Adrenal gland (tissue), 12 donors: Measurements from ENCODE around the gene CBFA2T3. TPM values are rescaled to one million over a fixed set of nuclear protein-coding genes. Genes with fewer than 3 reads are reported as not detected.

Source experiments
- DNase-seq, 7 donors: peaks; one replicate each; pipeline ENCODE4 v3.0.0-alpha.2; 2019 to 2020
- H3K27ac ChIP-seq, 5 donors: fragments of 200-600 bp; sonication (generic) in 4 of 5; 1 replicate in 3 of 5; 2 replicates in 2 of 5; pipeline versions ENCODE4 v1.5.1 to v1.8.0; 2016 to 2020; ENCODE audit warnings: mild to moderate bottlenecking in 1 of 5
- H3K27me3 ChIP-seq: fragments of 200-600 bp; 2 replicates; pipeline ENCODE4 v1.8.0; 2021
- H3K36me3 ChIP-seq, 2 donors: fragments of 200-600 bp; replicated peaks in 1 of 2; 1 replicate in 1 of 2; 2 replicates in 1 of 2; pipeline versions ENCODE4 v1.5.1 to v1.8.0; 2018 to 2022
- H3K4me1 ChIP-seq, 2 donors: fragments of 200-600 bp; replicated peaks in 1 of 2; 1 replicate in 1 of 2; 2 replicates in 1 of 2; pipeline versions ENCODE4 v1.5.1 to v1.8.0; 2018 to 2021
- H3K4me3 ChIP-seq, 4 donors: fragments of 200-600 bp; sonication (generic) in 3 of 4; one replicate each; pipeline ENCODE4 v1.5.1; 2016 to 2018
- H3K9me3 ChIP-seq, 3 donors: fragments of 200-600 bp; sonication (generic) in 1 of 3; replicated peaks in 1 of 3; 1 replicate in 2 of 3; 2 replicates in 1 of 3; pipeline versions ENCODE4 v1.5.1 to v1.8.0; 2016 to 2021
- CTCF ChIP-seq, 6 experiments: fragments of 450-650 bp in 4 of 6; fragments of 200-600 bp in 2 of 6; sonication (generic) in 1 of 6; IDR thresholded peaks; 1 replicate in 5 of 6; 2 replicates in 1 of 6; pipeline versions ENCODE4 v1.5.1 to v1.8.0; 2016 to 2021; ENCODE audit warnings: antibody characterized with exemption in 6 of 6, mild to moderate bottlenecking in 2 of 6, moderate library complexity in 1 of 6
- POLR2A ChIP-seq, 2 donors: fragments of 450-650 bp; IDR thresholded peaks; one replicate each; pipeline ENCODE4 v1.6.1; 2017; ENCODE audit warnings: antibody characterized with exemption in 2 of 2, mild to moderate bottlenecking in 2 of 2, moderate library complexity in 1 of 2
- WGBS, 4 donors: extraction: QIAGEN DNeasy Blood & Tissue Kit in 2 of 4; methylation state at CpG; one replicate each; pipeline versions ENCODE4 v1.1.5 to v1.1.7; 2013 to 2017; 5-methylcytosine and 5-hydroxymethylcytosine counted together
- intact Hi-C, 2 donors: fragments of 100-400 bp; cut with DNase I; formaldehyde crosslinking; loops; one replicate each; pipeline versions ENCODE4 v1.14.1 to v1.15.0; 2022 to 2023
- polyA plus RNA-seq, 3 donors: library from polyadenylated mRNA; stranded (reverse); fragments of 200-250 nt in 2 of 3; fragments of 350-450 nt in 1 of 3; fragmentation: Illumina TruSeq in 1 of 3; extraction: RNeasy Lipid Tissue Mini Kit (QIAGEN cat#74804) in 1 of 3; gene quantifications; one replicate each; pipeline ENCODE4 v1.2.3, GENCODE V29; 2013 to 2014
- total RNA-seq, 9 donors: library from RNA; depleted of rRNA in 4 of 9; stranded (reverse); fragments of >200 nt in 4 of 9; fragments of 120-200 nt in 1 of 9; fragmentation: NEBNext Ultra II Directional in 1 of 9; extraction: Animal tissue kit (Norgen Biotek cat#: 25700) in 1 of 9; gene quantifications; one replicate each; pipeline versions ENCODE4 v1.1.0 to v1.2.4, GENCODE V29; 2013 to 2023
- donor health status: healthy with polysubstance abuse.
- donor health status: Bipolar disorder and iron deficiency.
- donor health status: DM: yes; HTN: yes; CAD: no.
- donor health status: DM: no; HTN: no; CAD: no.
- donor health status: DM: no; HTN: no; CAD: no.
- donor health status: DM: yes; HTN: yes; CAD: no.

CBFA2T3 gene
- total and polyA plus RNA-seq, 12 donors = 0.30 to 16.9 (median 2.2) TPM

GRCh38 chr16:88837806-88838205 lies 139.2 kb downstream of the CBFA2T3 start:
- no peak for DNase-seq
- H3K4me3 ChIP-seq = no peak overlapping the region
- 93 to 98% (median 94%) methylated on average over 4 to 20 of the region's 20 CpGs for WGBS, 4 donors
- no peak overlapping the region for H3K27ac ChIP-seq
- intact Hi-C loops = no loop called here
- no peaks in the 10 kb centered on the region for H3K9me3 ChIP-seq
- no peaks in the 10 kb centered on the region for H3K27me3 ChIP-seq
- no peaks in the 10 kb centered on the region for H3K4me1 ChIP-seq
- no peak for TF ChIP-seq POLR2A (IDR thresholded peaks at IDR 0.05)
- TF ChIP-seq CTCF (IDR thresholded peaks at IDR 0.05) = no peak
- H3K36me3 ChIP-seq = peaks cover 0 to 23% of the 10 kb centered on the region in 2 donors

DNA sequence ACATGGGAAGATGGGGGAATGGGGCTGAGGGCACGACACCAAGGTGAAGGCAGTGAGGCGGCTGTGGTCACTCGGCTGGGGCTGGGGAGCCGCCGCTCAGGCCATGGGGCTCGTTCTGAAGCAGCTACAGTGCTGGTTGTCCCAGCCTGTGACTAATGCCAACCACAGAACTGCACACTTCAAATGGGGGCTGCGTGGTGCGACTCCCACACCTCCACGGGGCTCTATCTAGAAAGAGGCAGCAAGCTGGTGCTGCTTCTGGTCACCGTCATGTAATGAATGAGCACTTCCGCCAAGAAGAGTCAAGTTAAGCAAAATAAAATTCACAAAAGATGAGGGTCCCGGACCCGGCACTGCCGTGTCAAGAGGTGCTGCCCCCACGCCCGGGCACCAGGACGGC lies 140.2 kb downstream of the CBFA2T3 start:
- 93 to 95% (median 93%) methylated on average over 16 to 17 of the region's 17 CpGs for WGBS, 4 donors
- Histone ChIP-seq H3K27ac (no peak overlapping the region), H3K9me3 (no peaks in the 10 kb centered on the region), H3K36me3 (peaks cover 0 to 23% of the 10 kb centered on the region in 2 donors), H3K4me3 (no peak overlapping the region), H3K27me3 (no peaks in the 10 kb centered on the region), H3K4me1 (no peaks in the 10 kb centered on the region)
- DNase-seq = no peak
- intact Hi-C loops = no loop called here
- TF ChIP-seq CTCF (IDR thresholded peaks at IDR 0.05) (no peak), POLR2A (IDR thresholded peaks at IDR 0.05) (no peak)

GRCh38 chr16:88835818-88836217 lies 141.2 kb downstream of the CBFA2T3 start:
- WGBS, 4 donors = 89 to 97% (median 95%) methylated on average over 30 to 33 of the region's 33 CpGs
- intact Hi-C loops = no loop called here
- Histone ChIP-seq H3K27me3 (no peaks in the 10 kb centered on the region), H3K27ac (peak overlapping the region in 2 of 5 donors; percentile 12 to 55), H3K9me3 (no peaks in the 10 kb centered on the region), H3K4me3 (no peak overlapping the region), H3K36me3 (peaks cover 0 to 22% of the 10 kb centered on the region in 2 donors), H3K4me1 (no peaks in the 10 kb centered on the region)
- DNase-seq = no peak
- TF ChIP-seq POLR2A (IDR thresholded peaks at IDR 0.05) (no peak), CTCF (IDR thresholded peaks at IDR 0.05) (no peak)

DNA sequence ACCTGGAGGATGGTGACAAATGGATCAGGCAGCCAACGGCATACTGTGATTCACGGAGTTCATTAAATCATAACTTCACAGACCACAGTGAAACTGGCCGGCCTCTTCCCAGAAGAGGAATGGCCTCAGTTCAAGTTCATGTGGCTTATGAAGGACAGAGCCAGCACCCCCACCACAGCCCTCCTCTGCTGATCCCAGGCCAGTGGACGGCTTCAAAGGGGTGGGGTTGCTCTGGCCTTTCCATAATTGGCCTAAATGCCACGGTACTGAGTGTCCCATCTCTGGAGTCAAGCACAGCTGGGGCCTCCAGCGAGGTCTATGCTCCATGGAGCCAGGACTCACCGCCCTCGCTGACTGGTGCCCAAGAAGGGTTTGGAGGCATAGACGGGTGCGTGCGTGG lies 141.6 kb downstream of the CBFA2T3 start:
- intact Hi-C loops = no loop called here
- no peak for TF ChIP-seq POLR2A (IDR thresholded peaks at IDR 0.05)
- TF ChIP-seq CTCF (IDR thresholded peaks at IDR 0.05) = no peak
- peak in 1 of 7 donors; percentile 71 for DNase-seq
- H3K27ac ChIP-seq = peak overlapping the region in 2 of 5 donors; percentile 12 to 55
- peaks cover 0 to 18% of the 10 kb centered on the region in 2 donors for H3K36me3 ChIP-seq
- H3K4me3 ChIP-seq = no peak overlapping the region
- 71 to 84% (median 80%) methylated on average over 10 to 11 of the region's 11 CpGs for WGBS, 4 donors
- H3K27me3 ChIP-seq = no peaks in the 10 kb centered on the region
- H3K9me3 ChIP-seq = no peaks in the 10 kb centered on the region
- no peaks in the 10 kb centered on the region for H3K4me1 ChIP-seq
